H9 (cell line): ENCODE results near the gene TMTC2. TPM values are rescaled to one million over a fixed set of nuclear protein-coding genes. Genes with fewer than 3 reads are reported as not detected.

Experiments used
- DNase-seq: peaks from one replicate; pipeline ENCODE4 v3.0.0-alpha.2; 2017
- H2AFZ ChIP-seq: one replicate; pipeline ENCODE4 v1.6.1; 2013; ENCODE audit warnings: mild to moderate bottlenecking, low read length, control low read depth, moderate library complexity
- H2AK5ac ChIP-seq: 2 replicates; pipeline ENCODE4 v1.6.1; 2013; ENCODE audit warnings: low read length, control low read depth, mixed read lengths; ENCODE audit not compliant: insufficient read length
- H2BK120ac ChIP-seq: one replicate; pipeline ENCODE4 v1.6.1; 2013; ENCODE audit warnings: low read depth, mild to moderate bottlenecking, low read length, control low read depth, inconsistent platforms; ENCODE audit not compliant: poor library complexity, severe bottlenecking
- H2BK12ac ChIP-seq: 2 replicates; pipeline ENCODE4 v1.6.1; 2013; ENCODE audit warnings: low read length, control low read depth, mixed read lengths, low read depth; ENCODE audit not compliant: insufficient read length
- H2BK15ac ChIP-seq: 2 replicates; pipeline ENCODE4 v1.6.1; 2013; ENCODE audit warnings: low read depth, low read length, control low read depth
- H2BK20ac ChIP-seq: one replicate; pipeline ENCODE4 v1.6.1; 2013; ENCODE audit warnings: low read depth, mild to moderate bottlenecking, low read length, control low read depth, inconsistent platforms; ENCODE audit not compliant: poor library complexity, severe bottlenecking
- H2BK5ac ChIP-seq: 2 replicates; pipeline ENCODE4 v1.6.1; 2013; ENCODE audit warnings: low read length, control low read depth, mixed read lengths; ENCODE audit not compliant: insufficient read length
- H3K14ac ChIP-seq: 2 replicates; pipeline ENCODE4 v1.6.1; 2013; ENCODE audit warnings: low read length, control low read depth; ENCODE audit not compliant: insufficient read depth
- H3K18ac ChIP-seq: 2 replicates; pipeline ENCODE4 v1.6.1; 2013; ENCODE audit warnings: low read depth, mild to moderate bottlenecking, mixed read lengths, low read length, control low read depth; ENCODE audit not compliant: insufficient read length
- H3K23ac ChIP-seq: 2 replicates; pipeline ENCODE4 v1.6.1; 2013; ENCODE audit warnings: low read length, control low read depth, mixed read lengths, low read depth; ENCODE audit not compliant: insufficient read length
- H3K23me2 ChIP-seq: 2 replicates; pipeline ENCODE4 v1.6.1; 2013; ENCODE audit warnings: low read depth, mild to moderate bottlenecking, mixed read lengths, low read length, control low read depth; ENCODE audit not compliant: insufficient read length, poor library complexity, severe bottlenecking
- H3K27ac ChIP-seq: 2 replicates; pipeline ENCODE4 v1.5.1; 2013; ENCODE audit warnings: low read length, control low read depth, mixed read lengths, low read depth; ENCODE audit not compliant: insufficient read length
- H3K27me3 ChIP-seq: 2 replicates; pipeline ENCODE4 v1.6.1; 2013; ENCODE audit warnings: low read length, control low read depth, inconsistent platforms; ENCODE audit not compliant: insufficient read depth
- H3K4ac ChIP-seq: 2 replicates; pipeline ENCODE4 v1.6.1; 2013; ENCODE audit warnings: low read depth, mild to moderate bottlenecking, control low read depth, inconsistent platforms, low read length, moderate library complexity
- H3K4me1 ChIP-seq: 2 replicates; pipeline ENCODE4 v1.6.1; 2013; ENCODE audit warnings: low read length, control low read depth, inconsistent platforms; ENCODE audit not compliant: insufficient read depth
- H3K4me2 ChIP-seq: 2 replicates; pipeline ENCODE4 v1.6.1; 2013; ENCODE audit warnings: low read length, control low read depth, mixed read lengths; ENCODE audit not compliant: insufficient read length, insufficient read depth
- H3K56ac ChIP-seq: 2 replicates; pipeline ENCODE4 v1.6.1; 2013; ENCODE audit warnings: low read depth, mild to moderate bottlenecking, mixed read lengths, low read length, control low read depth; ENCODE audit not compliant: insufficient read length
- H3K79me1 ChIP-seq: 2 replicates; pipeline ENCODE4 v1.6.1; 2013; ENCODE audit warnings: low read depth, mild to moderate bottlenecking, moderate library complexity, low read length, control low read depth, inconsistent platforms; ENCODE audit not compliant: insufficient read depth, poor library complexity, severe bottlenecking
- H3K79me2 ChIP-seq: 2 replicates; pipeline ENCODE4 v1.6.1; 2013; ENCODE audit warnings: low read length, control low read depth, inconsistent platforms; ENCODE audit not compliant: insufficient read depth
- H3K9ac ChIP-seq: 2 replicates; pipeline ENCODE4 v1.6.1; 2013; ENCODE audit warnings: low read length, control low read depth, mixed read lengths; ENCODE audit not compliant: insufficient read length; ENCODE audit errors: extremely low read depth
- H3K9me3 ChIP-seq: one replicate; pipeline ENCODE4 v1.6.1; 2013; ENCODE audit warnings: low read depth, low read length, inconsistent platforms; ENCODE audit not compliant: control insufficient read depth
- H3T11ph ChIP-seq: one replicate; pipeline ENCODE4 v1.6.1; 2013; ENCODE audit warnings: mild to moderate bottlenecking, low read length, control low read depth, inconsistent platforms
- H4K20me1 ChIP-seq: one replicate; pipeline ENCODE4 v1.6.1; 2013; ENCODE audit not compliant: control insufficient read depth, insufficient read length, insufficient read depth
- H4K5ac ChIP-seq: 2 replicates; pipeline ENCODE4 v1.6.1; 2013; ENCODE audit warnings: low read depth, mild to moderate bottlenecking, mixed read lengths, low read length, control low read depth; ENCODE audit not compliant: insufficient read length
- H4K8ac ChIP-seq: replicated peaks from 2 replicates; pipeline ENCODE4 v1.6.1; 2013; ENCODE audit warnings: low read length, control low read depth, mixed read lengths, low read depth; ENCODE audit not compliant: insufficient read length
- H4K91ac ChIP-seq: 2 replicates; pipeline ENCODE4 v1.6.1; 2013; ENCODE audit warnings: low read depth, mild to moderate bottlenecking, moderate library complexity, mixed read lengths, low read length, control low read depth; ENCODE audit not compliant: insufficient read length
- H3K27ac Mint-ChIP-seq, 3 experiments: 2 replicates in 2 of 3; 3 replicates in 1 of 3; pipeline ENCODE4 v1.8.0; 2020 to 2021; ENCODE audit warnings: mixed read lengths in 3 of 3, mild to moderate bottlenecking in 1 of 3, moderate library complexity in 1 of 3
- H3K27me3 Mint-ChIP-seq: 2 replicates; pipeline ENCODE4 v1.8.0; 2021; ENCODE audit warnings: low read depth, mild to moderate bottlenecking, moderate library complexity, mixed read lengths
- H3K36me3 Mint-ChIP-seq, 3 experiments: 2 replicates in 2 of 3; 3 replicates in 1 of 3; pipeline ENCODE4 v1.8.0; 2020 to 2021; ENCODE audit warnings: low read depth in 3 of 3, mixed read lengths in 3 of 3; ENCODE audit not compliant: insufficient read depth in 1 of 3
- H3K4me1 Mint-ChIP-seq, 2 experiments: 2 replicates each; pipeline ENCODE4 v1.8.0; 2020; ENCODE audit warnings: mixed read lengths in 2 of 2
- H3K4me3 Mint-ChIP-seq, 2 experiments: 2 replicates in 1 of 2; 3 replicates in 1 of 2; pipeline ENCODE4 v1.8.0; 2020 to 2021; ENCODE audit warnings: mild to moderate bottlenecking in 2 of 2, mixed read lengths in 2 of 2, moderate library complexity in 1 of 2
- H3K9me3 Mint-ChIP-seq, 2 experiments: 2 replicates in 1 of 2; 3 replicates in 1 of 2; pipeline ENCODE4 v1.8.0; 2020; ENCODE audit warnings: mild to moderate bottlenecking in 2 of 2, mixed read lengths in 2 of 2, moderate library complexity in 1 of 2
- CTCF ChIP-seq: fragments of 200-600 bp; sonication (generic); conservative IDR thresholded peaks from 3 replicates; pipeline ENCODE4 v1.8.0; 2021; ENCODE audit warnings: antibody characterized with exemption, mild to moderate bottlenecking
- WGBS: extraction: QIAGEN DNeasy Blood & Tissue Kit; methylation state at CpG from one replicate; pipeline ENCODE4 v1.1.7; 2013; ENCODE audit warnings: missing lambda C conversion rate, low lambda C conversion rate, mixed read lengths; ENCODE audit not compliant: insufficient read length; ENCODE audit errors: extremely low coverage; 5-methylcytosine and 5-hydroxymethylcytosine counted together
- total RNA-seq: library from RNA; stranded (reverse); gene quantifications from 2 replicates; pipeline ENCODE4 v1.2.1, GENCODE V29; 2021

TMTC2 gene
- total RNA-seq, 1 experiment from 2014 or later: 3.1 TPM

- Histone ChIP-seq H3K9ac (no peak overlapping the region), H3K27me3 (no peaks in the 10 kb centered on the region), H3K4ac (no peak overlapping the region), H4K8ac (no peak overlapping the region), H4K91ac (no peak overlapping the region), H3K79me2 (no peaks in the 10 kb centered on the region), H3K4me2 (no peak overlapping the region), H3K56ac (no peak overlapping the region), H3K23me2 (no peaks in the 10 kb centered on the region), H2BK120ac (no peak overlapping the region), H2AK5ac (no peak overlapping the region), H3T11ph (no peak overlapping the region), H3K14ac (no peak overlapping the region), H3K23ac (no peak overlapping the region), H2BK20ac (no peak overlapping the region), H2BK15ac (no peak overlapping the region), H3K9me3 (no peaks in the 10 kb centered on the region), H2BK12ac (no peak overlapping the region), H3K79me1 (no peaks in the 10 kb centered on the region), H3K27ac (no peak overlapping the region), H4K5ac (no peak overlapping the region), H4K20me1 (no peaks in the 10 kb centered on the region), H3K4me1 (peaks cover 3% of the 10 kb centered on the region; the same call in 1 of the 2 replicates), H2AFZ (no peak overlapping the region), H2BK5ac (no peak overlapping the region), H3K18ac (no peak overlapping the region)
- no CpG with 5 or more reads among the region's 5 CpGs for WGBS
- Mint-ChIP-seq H3K4me1 (peaks cover 18 to 25% of the 10 kb centered on the region in 2 experiments), H3K4me3 (no peak overlapping the region), H3K36me3 (peaks cover 0 to 9% (median 4%) of the 10 kb centered on the region in 3 experiments; a peak in 5 of 7 replicates), H3K27me3 (no peaks in the 10 kb centered on the region), H3K27ac (no peak overlapping the region), H3K9me3 (peaks cover 0 to 5% of the 10 kb centered on the region in 2 experiments; a peak in 2 of 5 replicates)
- no peak for TF ChIP-seq CTCF
- no peak for DNase-seq
Observed at GRCh38 chr12:83092606-83093005, 405.9 kb downstream of the TMTC2 start.
